ENCODE results near the gene NRXN3.

NRXN3 gene

DNA sequence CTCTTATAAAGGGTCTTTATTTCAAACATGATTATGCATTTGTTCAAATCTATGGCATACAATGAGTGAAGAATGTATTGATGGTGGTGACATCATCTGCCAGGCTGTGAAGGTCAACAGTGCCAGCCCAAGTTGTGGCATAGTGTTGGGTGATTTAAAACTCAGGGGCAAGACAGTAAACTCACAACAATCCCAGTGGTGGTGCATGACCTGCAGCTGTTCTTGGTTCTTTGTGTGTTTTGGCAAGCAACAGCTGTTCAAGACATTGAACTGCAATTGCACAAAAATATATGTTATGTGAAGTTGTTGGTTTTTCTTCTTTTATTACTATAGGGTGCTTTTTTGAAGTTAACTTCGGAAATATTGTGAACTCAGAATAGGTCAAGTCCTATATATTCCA lies 851.6 kb downstream of the NRXN3 start:
- no peak overlapping the region for H3K4me3 Mint-ChIP-seq
- no peak for ATAC-seq

DNA sequence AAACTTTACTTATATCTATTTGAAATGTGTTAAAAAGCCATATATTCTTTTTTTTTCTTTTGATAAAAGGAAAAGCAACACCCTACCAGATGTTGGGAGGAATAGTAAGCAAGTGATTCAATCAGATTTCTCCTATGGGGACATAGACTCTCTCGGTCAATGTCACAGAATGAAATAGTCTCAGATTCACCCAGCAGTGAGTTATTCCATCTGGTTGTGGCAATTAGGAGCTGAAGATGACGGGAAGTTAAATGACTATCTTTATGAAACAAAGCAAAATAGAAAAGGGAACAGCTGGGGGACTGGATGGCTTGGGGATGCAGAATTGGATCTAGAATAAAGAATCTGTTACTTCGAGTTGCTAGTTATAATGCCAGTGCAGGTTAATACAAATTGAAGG lies 857.0 kb downstream of the NRXN3 start:
- ATAC-seq = no peak

More for the DNA sequence above, 851.6 kb downstream of the NRXN3 start:
- Mint-ChIP-seq H3K4me1 (no peaks in the 10 kb centered on the region), H3K36me3 (no peaks in the 10 kb centered on the region), H3K9me3 (peaks cover 8% of the 10 kb centered on the region), H3K27ac (no peak overlapping the region)
- no peak for DNase-seq (ENCODE audit: low spot score in 2 of 2)

DNA sequence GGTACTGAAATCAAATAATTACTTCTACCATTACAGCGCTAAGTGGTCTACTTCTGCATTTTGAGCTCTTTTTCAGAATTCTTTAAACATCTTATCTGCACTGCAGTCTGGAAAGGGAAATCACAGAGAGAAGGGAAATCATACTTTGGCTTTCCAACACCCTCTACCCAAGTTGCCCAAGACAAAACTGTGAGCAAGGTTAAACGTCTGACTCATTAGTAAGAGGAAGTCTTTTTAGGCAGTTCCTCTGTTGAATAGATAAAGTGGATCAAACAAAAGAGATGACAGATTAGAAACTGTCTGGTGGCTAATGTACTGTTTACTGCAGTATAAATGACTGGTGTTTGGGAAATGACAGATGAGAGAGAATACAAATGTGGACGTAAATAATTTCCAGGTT lies 858.1 kb downstream of the NRXN3 start:
- H3K36me3 Mint-ChIP-seq = no peaks in the 10 kb centered on the region
- ATAC-seq (no peak), DNase-seq (ENCODE audit: low spot score in 2 of 2) (no peak)
- peaks cover 11% of the 10 kb centered on the region for H3K9me3 Mint-ChIP-seq
- H3K4me1 Mint-ChIP-seq = no peaks in the 10 kb centered on the region
- H3K4me3 Mint-ChIP-seq = no peak overlapping the region
- no peak overlapping the region for H3K27ac Mint-ChIP-seq

More for the DNA sequence above, 857.0 kb downstream of the NRXN3 start:
- DNase-seq (ENCODE audit: low spot score in 2 of 2) = no peak
- H3K4me3 Mint-ChIP-seq = no peak overlapping the region
- no peaks in the 10 kb centered on the region for H3K36me3 Mint-ChIP-seq
- no peak overlapping the region for H3K27ac Mint-ChIP-seq
- H3K4me1 Mint-ChIP-seq = no peaks in the 10 kb centered on the region
- H3K9me3 Mint-ChIP-seq = peaks cover 11% of the 10 kb centered on the region

DNA sequence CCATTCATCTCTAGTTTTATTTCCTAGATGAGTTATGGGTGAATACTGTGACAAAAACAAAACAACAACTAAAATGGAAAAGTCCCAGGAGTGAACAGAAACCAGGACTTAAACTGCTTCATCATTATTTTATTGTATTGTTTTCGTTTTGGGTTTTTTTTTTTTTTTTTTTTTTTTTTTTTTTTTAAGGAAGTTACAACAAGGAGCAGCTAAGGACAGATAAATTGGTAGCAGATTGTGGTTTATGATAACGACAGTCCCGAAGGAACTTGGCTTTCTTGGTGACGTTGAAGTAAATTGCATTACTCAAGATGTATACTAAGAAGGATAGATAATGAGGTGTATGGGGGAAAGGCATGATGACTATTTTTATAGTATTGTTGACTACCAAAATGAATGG lies 866.3 kb downstream of the NRXN3 start:
- no peaks in the 10 kb centered on the region for H3K36me3 Mint-ChIP-seq
- no peak overlapping the region for H3K4me3 Mint-ChIP-seq
- ATAC-seq = no peak
- no peak overlapping the region for H3K27ac Mint-ChIP-seq
- no peak for DNase-seq (ENCODE audit: low spot score in 2 of 2)
- peaks cover 10% of the 10 kb centered on the region for H3K9me3 Mint-ChIP-seq
- no peaks in the 10 kb centered on the region for H3K4me1 Mint-ChIP-seq

DNA sequence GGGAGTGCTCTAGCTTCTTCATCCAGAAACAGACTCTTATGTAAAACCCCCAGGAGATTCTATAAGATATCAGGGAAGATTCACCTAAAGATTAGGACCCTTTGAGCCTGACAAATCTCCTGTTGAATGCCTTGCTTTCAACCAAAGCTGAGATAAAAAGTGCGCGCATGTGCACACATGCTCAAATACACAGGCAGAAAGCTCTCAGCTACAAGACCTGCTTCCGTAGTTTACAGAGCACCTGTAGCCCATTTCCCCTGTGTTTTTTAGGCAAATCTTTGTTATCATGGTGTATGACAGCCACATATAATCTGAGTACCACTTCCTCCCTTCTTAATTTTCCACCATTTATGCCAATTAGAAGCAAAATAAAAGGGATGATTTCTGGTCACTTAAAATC lies 866.9 kb downstream of the NRXN3 start:
- DNase-seq (ENCODE audit: low spot score in 2 of 2) (no peak), ATAC-seq (no peak)
- Mint-ChIP-seq H3K4me3 (no peak overlapping the region), H3K36me3 (no peaks in the 10 kb centered on the region), H3K27ac (no peak overlapping the region), H3K9me3 (peaks cover 13% of the 10 kb centered on the region), H3K4me1 (no peaks in the 10 kb centered on the region)

DNA sequence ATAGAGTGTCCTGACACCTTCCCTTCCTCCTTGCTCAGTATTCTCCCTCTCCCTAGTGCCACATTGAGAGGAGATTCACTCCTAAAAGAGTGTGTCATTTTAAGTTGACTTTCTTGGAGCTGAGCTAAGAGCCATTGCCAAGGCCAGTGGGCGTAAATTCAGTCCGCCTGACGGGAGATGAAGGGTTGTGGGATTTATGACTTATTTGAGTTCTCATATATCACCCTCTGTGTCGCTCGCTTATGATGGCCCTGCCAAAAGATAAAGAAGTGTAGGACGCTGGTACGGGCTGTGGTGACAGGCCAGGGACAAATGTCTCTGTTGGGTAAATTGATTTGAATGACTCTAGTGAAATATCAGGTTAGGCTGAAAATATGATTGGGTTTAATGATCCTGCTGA lies 867.4 kb downstream of the NRXN3 start:
- no peak overlapping the region for H3K27ac Mint-ChIP-seq
- no peak for ATAC-seq

DNA sequence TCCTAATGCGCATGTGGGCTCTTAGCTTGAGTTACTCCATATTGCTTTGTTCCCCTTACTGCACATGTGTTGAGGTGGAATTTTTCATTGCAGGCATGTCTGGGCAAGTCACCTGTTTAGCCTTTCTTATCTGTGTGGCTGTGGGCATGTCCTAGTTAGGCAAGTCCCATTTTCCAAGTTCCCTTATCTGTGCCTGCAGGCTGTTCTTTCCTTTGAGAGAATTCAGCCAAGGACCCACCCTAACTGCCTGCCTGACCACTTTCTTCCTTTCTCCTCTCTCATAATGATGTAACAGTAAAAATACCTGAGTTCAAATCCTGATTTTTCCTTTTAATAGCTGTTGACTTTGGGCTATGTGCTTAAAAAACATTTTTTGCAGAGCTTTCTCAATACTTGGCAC lies 870.6 kb downstream of the NRXN3 start:
- H3K27ac Mint-ChIP-seq = no peak overlapping the region
- no peak overlapping the region for H3K4me3 Mint-ChIP-seq
- no peaks in the 10 kb centered on the region for H3K4me1 Mint-ChIP-seq
- no peak for DNase-seq (ENCODE audit: low spot score in 2 of 2)
- H3K9me3 Mint-ChIP-seq = peaks cover 10% of the 10 kb centered on the region
- no peaks in the 10 kb centered on the region for H3K36me3 Mint-ChIP-seq
- ATAC-seq = no peak

More for the DNA sequence above, 867.4 kb downstream of the NRXN3 start:
- Mint-ChIP-seq H3K36me3 (no peaks in the 10 kb centered on the region), H3K9me3 (peaks cover 13% of the 10 kb centered on the region), H3K4me1 (no peaks in the 10 kb centered on the region), H3K4me3 (no peak overlapping the region)
- no peak for DNase-seq (ENCODE audit: low spot score in 2 of 2)

DNA sequence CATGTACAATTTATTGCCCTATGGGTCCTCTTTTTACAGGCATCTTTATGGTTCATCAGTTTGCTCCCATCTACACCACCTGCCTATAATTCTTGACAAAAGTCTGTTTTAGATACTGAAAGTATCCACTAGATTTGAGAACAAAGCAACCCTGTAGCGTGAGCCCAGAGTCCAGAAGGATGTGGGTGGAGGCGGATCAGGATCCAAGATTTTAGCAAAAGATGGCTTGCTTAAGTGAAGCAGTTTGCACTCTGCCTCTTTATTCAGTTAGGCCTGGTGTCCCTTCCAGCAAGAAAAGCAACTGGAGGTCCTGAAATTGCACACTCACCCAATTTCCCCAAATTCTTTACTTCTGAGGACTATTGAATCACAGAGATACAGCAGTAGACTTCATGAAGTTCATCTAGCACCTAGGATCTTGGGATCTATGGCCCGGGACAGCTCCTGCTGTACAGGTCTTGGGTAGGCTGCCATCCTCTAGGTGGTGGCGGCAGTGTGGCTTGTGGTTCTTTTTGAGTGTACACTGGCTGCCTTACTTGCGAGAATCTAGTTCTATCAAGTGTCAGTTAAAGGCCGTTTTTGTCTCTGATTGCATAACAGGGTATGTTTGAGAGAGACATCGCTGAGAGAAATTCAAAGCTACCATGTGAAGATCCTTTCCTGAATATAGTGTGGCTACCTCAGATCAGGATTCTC lies 873.2 kb downstream of the NRXN3 start:
- no peaks in the 10 kb centered on the region for H3K36me3 Mint-ChIP-seq
- peaks cover 10% of the 10 kb centered on the region for H3K9me3 Mint-ChIP-seq
- H3K4me3 Mint-ChIP-seq = no peak overlapping the region
- H3K27ac Mint-ChIP-seq = no peak overlapping the region
- no peaks in the 10 kb centered on the region for H3K4me1 Mint-ChIP-seq
- ATAC-seq = no peak
- no peak for DNase-seq (ENCODE audit: low spot score in 2 of 2)

DNA sequence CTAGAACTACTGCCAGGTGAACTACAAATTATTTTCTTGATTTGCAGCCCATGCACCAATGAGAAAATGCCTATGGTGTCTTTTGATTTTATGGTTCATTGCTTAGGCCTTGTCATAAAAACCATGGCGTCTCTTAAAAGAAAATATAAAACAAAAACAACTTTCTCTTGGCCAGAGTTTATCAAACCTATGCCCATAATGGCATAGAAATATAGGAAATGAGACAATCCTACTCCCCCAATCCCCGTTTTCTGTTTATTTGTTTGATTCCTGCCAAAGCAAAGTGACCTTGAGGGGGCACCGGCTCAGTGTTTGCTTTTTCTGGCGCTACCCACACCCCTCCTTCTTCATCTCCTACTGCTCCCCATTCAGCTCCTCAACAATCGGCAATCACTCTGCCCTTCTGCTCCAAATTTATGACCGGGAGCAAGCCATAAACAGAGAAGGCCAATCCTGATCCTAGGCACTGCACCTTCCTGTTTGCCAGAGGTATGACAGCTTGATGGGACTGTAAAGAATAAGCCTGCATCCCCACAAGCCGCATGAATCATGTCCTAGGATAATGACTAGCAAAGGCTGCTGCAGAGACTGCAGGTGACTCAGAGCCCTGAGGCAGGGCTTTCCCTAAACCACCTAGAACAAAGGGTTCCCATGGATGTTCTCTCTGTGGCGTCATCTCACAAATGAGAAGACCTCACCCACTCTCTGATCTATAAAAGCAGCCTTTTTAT lies 874.9 kb downstream of the NRXN3 start:
- Mint-ChIP-seq H3K4me1 (no peaks in the 10 kb centered on the region), H3K9me3 (peaks cover 9% of the 10 kb centered on the region), H3K27ac (no peak overlapping the region), H3K36me3 (no peaks in the 10 kb centered on the region), H3K4me3 (no peak overlapping the region)
- no peak for DNase-seq (ENCODE audit: low spot score in 2 of 2)
- ATAC-seq = no peak

DNA sequence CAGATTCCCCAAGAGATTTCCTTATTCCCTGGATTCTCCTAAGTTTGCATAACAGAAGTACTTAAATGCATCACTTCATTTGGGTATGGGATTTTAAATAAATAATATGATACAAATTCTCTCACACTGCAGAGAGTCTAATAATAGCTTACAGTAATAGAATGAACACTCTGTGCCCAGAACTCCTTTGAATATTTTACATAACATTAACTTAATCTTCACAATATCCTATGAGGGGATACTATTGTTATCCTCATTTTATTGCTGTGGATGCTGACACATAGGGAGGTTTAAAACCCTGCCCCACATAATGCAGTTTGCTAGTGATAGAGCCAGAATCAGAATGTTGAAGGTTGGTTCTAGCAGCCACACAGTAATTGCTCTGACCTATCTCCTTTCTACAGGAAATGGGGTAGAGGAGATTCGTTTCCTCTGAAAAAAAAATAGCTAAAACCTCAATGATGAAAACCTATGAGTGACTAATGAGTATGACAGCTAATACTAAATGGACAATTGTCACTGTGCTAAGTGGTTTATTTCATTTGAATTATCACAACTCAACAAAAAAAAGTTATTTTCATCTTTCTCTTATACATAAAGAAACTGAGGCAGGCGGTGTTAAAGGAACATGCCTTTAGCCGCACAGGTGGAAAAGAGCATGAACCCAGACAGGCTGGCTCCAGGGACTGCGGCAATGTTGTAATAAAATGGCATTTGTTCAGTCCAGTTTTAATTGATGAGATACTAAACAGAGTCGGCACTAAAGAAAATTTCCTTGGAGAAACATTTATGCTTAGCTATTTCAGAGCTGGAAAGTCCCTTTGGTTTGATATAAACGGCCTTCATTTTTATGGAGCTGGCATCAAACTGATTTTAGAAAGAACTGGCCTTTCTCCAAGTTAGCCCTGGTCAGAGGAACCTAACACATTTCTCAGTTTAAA lies 880.9 kb downstream of the NRXN3 start:
- Mint-ChIP-seq H3K4me3 (no peak overlapping the region), H3K4me1 (no peaks in the 10 kb centered on the region), H3K36me3 (no peaks in the 10 kb centered on the region), H3K27ac (no peak overlapping the region), H3K9me3 (peaks cover 3% of the 10 kb centered on the region)
- ATAC-seq (no peak), DNase-seq (ENCODE audit: low spot score in 2 of 2) (no peak)

DNA sequence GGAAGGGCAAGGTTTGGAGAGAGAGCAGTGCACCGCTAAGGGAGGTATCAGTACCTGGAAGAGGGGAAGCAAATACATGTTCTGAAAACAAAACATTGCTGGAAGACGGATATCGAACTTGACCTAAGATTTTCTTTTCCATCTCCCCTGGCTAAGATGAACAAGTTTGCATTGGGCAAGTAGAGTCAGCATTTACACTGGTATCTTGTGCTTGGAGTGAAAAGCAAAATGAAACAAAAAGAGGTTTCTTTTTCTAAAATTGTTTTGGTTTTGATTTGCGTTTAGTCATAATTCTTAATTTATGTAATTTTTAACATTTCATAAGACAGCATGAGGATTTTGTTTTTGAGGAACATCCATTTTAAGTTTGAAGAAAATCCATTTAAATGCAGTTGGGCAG lies 881.6 kb downstream of the NRXN3 start:
- DNase-seq (ENCODE audit: low spot score in 2 of 2) = no peak
- no peaks in the 10 kb centered on the region for H3K36me3 Mint-ChIP-seq
- no peak overlapping the region for H3K4me3 Mint-ChIP-seq
- peaks cover 3% of the 10 kb centered on the region for H3K9me3 Mint-ChIP-seq
- no peak overlapping the region for H3K27ac Mint-ChIP-seq
- no peaks in the 10 kb centered on the region for H3K4me1 Mint-ChIP-seq
- ATAC-seq = no peak

DNA sequence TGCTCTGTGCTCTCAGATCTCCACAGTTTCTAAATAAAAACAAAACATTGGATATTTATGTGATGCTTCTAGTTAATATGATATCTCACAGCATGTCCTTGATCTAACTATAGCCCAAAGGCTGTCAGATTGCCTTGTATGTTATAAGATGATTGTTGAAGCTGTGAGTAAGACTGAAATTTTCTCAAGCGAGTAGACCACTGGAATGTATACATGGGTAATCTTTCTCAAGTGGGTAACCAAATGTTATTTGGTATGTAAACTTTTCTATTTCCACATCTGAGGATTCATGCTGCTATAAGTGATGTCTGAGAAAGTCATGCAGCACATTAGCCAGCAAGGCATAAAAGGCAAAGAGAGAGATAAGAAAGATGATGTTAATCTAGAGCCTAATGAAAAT lies 886.7 kb downstream of the NRXN3 start:
- DNase-seq (ENCODE audit: low spot score in 2 of 2) = no peak
- no peak for ATAC-seq
- Mint-ChIP-seq H3K4me1 (no peaks in the 10 kb centered on the region), H3K4me3 (no peak overlapping the region), H3K9me3 (peaks cover 12% of the 10 kb centered on the region), H3K27ac (no peak overlapping the region), H3K36me3 (no peaks in the 10 kb centered on the region)

DNA sequence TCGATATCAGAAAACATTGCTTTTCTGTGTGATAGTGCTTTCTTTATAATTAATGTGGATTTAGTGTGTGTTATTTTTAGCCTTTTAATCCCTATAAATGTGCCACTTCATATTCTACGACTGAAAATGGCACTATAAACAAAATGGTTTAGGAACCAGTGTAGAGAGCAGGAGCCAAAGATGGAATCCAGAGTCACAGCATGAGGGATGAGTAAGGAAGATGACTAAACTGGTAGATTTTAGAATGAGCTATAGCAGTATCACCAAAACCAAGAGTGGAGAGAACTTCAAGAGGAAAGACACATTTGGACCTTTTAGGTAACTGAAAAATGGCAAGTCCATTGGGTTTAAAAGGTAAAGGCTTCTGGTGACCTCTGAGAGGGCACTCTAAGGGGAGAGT lies 887.2 kb downstream of the NRXN3 start:
- no peak for ATAC-seq
- Mint-ChIP-seq H3K27ac (no peak overlapping the region), H3K36me3 (no peaks in the 10 kb centered on the region), H3K4me1 (no peaks in the 10 kb centered on the region), H3K4me3 (no peak overlapping the region), H3K9me3 (peaks cover 12% of the 10 kb centered on the region)
- no peak for DNase-seq (ENCODE audit: low spot score in 2 of 2)

DNA sequence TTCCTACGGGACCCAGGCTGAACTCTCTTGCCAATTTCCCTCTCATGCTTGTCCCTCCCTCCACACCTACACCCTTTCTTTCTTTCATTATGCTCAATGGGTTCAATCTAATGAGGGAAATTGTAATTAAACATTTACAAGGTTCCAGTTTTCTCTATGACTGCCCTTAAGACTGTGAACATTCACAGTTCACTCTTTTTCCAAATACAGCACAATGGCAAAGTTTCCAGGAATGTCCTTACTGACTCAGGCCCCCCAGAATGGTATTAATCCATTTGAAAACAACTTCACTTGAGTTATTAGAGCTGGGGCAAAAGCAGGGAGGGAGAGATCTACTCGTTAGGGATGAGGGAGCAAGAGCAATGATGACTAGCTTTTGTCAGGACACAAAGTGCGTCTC lies 892.1 kb downstream of the NRXN3 start:
- Mint-ChIP-seq H3K27ac (no peak overlapping the region), H3K4me3 (no peak overlapping the region), H3K36me3 (no peaks in the 10 kb centered on the region), H3K9me3 (peaks cover 13% of the 10 kb centered on the region), H3K4me1 (no peaks in the 10 kb centered on the region)
- DNase-seq (ENCODE audit: low spot score in 2 of 2) = no peak
- ATAC-seq = no peak

DNA sequence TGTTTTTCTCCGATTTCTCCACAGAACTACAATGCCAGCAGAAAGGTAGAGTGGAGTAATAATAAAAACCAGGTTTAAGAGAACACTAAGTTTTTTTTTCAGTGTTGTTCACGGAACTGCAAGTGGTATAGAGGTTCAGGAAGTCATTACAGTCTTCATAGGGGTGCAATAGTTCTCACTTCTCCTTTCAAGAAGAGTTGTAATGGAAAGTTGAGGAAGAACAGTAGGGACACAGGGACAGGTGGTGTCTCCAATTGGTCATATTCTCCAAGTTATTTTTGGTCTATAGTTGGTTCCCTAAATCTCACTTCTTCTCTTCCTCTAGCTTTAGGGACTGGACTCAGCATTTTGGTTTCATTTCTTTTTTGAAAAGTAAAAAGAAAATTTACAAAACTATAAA lies 894.0 kb downstream of the NRXN3 start:
- DNase-seq (ENCODE audit: low spot score in 2 of 2) = no peak
- H3K9me3 Mint-ChIP-seq = peaks cover 6% of the 10 kb centered on the region
- H3K4me1 Mint-ChIP-seq = no peaks in the 10 kb centered on the region
- ATAC-seq = no peak
- H3K36me3 Mint-ChIP-seq = no peaks in the 10 kb centered on the region
- H3K4me3 Mint-ChIP-seq = no peak overlapping the region
- no peak overlapping the region for H3K27ac Mint-ChIP-seq
